Calu3 (cell line): ENCODE data around the gene DAB2. TPM values are rescaled to one million over a fixed set of nuclear protein-coding genes. Genes with fewer than 3 reads are reported as not detected.

ENCODE experiments used
- BruUV-seq: library from RNA; stranded (reverse); fragments of 400-500 nt; replicated peaks from 2 replicates; lab custom pipeline; 2021; lab: Mats Ljungman, UMichigan
- CTCF ChIA-PET: fragments of 300-600 bp; sonication (Branson Sonifier 250); formaldehyde crosslinking; loops from one replicate; lab custom pipeline; 2022; ENCODE audit warnings: antibody characterized with exemption; lab: Charles Lee
- DNase-seq: peaks from one replicate; pipeline ENCODE4 v3.0.0; 2022
- H3K27ac Mint-ChIP-seq: one replicate; pipeline ENCODE4 v1.8.0; 2022; ENCODE audit warnings: mixed read lengths; ENCODE audit not compliant: unreplicated experiment
- H3K27me3 Mint-ChIP-seq: one replicate; pipeline ENCODE4 v1.8.0; 2022; ENCODE audit warnings: mixed read lengths; ENCODE audit not compliant: unreplicated experiment
- H3K36me3 Mint-ChIP-seq: one replicate; pipeline ENCODE4 v1.8.0; 2022; ENCODE audit warnings: mild to moderate bottlenecking, moderate library complexity, mixed read lengths; ENCODE audit not compliant: insufficient read depth, unreplicated experiment
- H3K4me1 Mint-ChIP-seq: one replicate; pipeline ENCODE4 v1.8.0; 2022; ENCODE audit warnings: mild to moderate bottlenecking, low read depth, mixed read lengths; ENCODE audit not compliant: unreplicated experiment
- H3K4me3 Mint-ChIP-seq: one replicate; pipeline ENCODE4 v1.8.0; 2022; ENCODE audit warnings: mild to moderate bottlenecking, low read depth, moderate library complexity, mixed read lengths; ENCODE audit not compliant: unreplicated experiment
- H3K9me3 Mint-ChIP-seq: one replicate; pipeline ENCODE4 v1.8.0; 2022; ENCODE audit warnings: low read depth, mixed read lengths; ENCODE audit not compliant: unreplicated experiment
- intact Hi-C: fragments of 100-400 bp; cut with micrococcal nuclease; formaldehyde crosslinking; loops from one replicate; pipeline ENCODE4 v1.10.0; 2022; ENCODE audit not compliant: unreplicated experiment
- total RNA-seq: library from RNA; stranded (reverse); gene quantifications from 2 replicates; pipeline ENCODE4 v1.2.3, GENCODE V29; 2022
- TF ChIP-seq, protein P1 (sequence below): fragments of 200-600 bp; IDR thresholded peaks from one replicate; pipeline ENCODE4 v1.8.0; 2022; ENCODE audit warnings: antibody characterized with exemption; ENCODE audit not compliant: unreplicated experiment

Gene DAB2
- total RNA-seq, 1 experiment from 2014 or later = 12.4 TPM

DNA sequence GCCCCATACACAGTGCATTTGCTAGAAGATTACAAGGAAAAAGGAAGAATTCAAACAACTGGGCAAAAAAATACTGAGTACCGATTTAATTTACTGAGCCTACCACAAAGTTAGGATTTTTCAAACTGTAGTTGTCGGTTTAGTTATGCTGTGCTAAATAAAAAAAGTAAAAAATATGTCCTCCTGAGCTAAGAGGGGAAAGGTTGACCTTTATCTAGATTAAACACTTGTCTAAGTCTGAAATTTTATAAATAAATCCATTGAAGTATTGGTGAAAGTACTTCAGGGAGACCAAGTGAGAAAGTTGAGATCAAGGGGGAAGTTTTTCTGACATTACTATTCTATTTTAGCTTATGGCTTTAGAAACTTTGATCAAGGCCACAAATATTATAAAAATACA, 19.1 kb upstream of the DAB2 start:
- BruUV-seq = no TSS peak

DNA sequence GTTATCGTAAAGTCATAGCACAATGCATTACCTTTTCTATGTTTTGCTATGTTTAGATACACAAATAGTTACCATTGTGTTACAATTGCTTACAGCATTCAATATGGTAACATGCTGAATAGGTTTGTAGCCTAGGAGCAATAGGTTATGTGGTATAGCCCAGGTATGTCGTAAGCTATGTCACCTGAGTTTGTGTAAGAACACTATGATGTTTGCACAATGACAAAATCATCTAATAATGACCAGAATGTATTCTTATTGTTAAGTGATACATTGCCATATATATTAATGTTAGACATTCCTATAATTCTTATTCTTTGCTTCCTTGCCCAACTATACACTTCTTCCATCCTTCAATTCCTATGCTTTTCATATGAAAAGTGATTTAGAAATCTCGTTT, 18.2 kb upstream of the DAB2 start:
- CTCF ChIA-PET = no interaction called here
- Mint-ChIP-seq H3K4me3 (no peak overlapping the region), H3K27me3 (no peaks in the 10 kb centered on the region), H3K27ac (no peak overlapping the region), H3K4me1 (peaks cover 71% of the 10 kb centered on the region), H3K36me3 (no peaks in the 10 kb centered on the region), H3K9me3 (no peaks in the 10 kb centered on the region)
- intact Hi-C loops = no loop called here
- TF ChIP-seq, protein P1, sequence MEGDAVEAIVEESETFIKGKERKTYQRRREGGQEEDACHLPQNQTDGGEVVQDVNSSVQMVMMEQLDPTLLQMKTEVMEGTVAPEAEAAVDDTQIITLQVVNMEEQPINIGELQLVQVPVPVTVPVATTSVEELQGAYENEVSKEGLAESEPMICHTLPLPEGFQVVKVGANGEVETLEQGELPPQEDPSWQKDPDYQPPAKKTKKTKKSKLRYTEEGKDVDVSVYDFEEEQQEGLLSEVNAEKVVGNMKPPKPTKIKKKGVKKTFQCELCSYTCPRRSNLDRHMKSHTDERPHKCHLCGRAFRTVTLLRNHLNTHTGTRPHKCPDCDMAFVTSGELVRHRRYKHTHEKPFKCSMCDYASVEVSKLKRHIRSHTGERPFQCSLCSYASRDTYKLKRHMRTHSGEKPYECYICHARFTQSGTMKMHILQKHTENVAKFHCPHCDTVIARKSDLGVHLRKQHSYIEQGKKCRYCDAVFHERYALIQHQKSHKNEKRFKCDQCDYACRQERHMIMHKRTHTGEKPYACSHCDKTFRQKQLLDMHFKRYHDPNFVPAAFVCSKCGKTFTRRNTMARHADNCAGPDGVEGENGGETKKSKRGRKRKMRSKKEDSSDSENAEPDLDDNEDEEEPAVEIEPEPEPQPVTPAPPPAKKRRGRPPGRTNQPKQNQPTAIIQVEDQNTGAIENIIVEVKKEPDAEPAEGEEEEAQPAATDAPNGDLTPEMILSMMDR = no peak
- no TSS peak for BruUV-seq
- no peak for DNase-seq

More for the DNA sequence above, 19.1 kb upstream of the DAB2 start:
- CTCF ChIA-PET = no interaction called here
- Mint-ChIP-seq H3K27me3 (no peaks in the 10 kb centered on the region), H3K36me3 (no peaks in the 10 kb centered on the region), H3K4me1 (peaks cover 71% of the 10 kb centered on the region), H3K27ac (no peak overlapping the region), H3K4me3 (no peak overlapping the region), H3K9me3 (no peaks in the 10 kb centered on the region)
- no peak for DNase-seq
- TF ChIP-seq, protein P1 = no peak
- intact Hi-C loops = no loop called here

DNA sequence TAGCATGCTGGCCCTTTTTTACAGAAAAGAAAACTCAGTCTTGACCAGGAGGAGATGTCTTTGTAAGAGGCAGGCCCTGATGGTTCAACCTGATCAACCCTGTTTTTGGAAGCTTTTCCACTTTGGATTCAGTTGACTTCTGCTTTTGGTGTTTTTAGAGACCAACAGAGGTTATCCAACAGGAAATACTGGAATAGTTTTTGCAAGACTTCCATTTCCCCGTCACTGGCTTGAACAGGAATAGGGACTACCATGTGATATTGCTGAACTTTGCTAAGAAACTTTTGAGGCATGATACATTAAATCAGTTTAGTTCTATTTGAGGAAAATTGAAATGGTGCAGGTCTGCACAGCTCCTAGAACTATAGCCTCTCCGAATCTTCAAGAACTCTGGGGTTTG, 17.1 kb upstream of the DAB2 start:
- CTCF ChIA-PET = no interaction called here
- no peak for DNase-seq
- Mint-ChIP-seq H3K27me3 (no peaks in the 10 kb centered on the region), H3K4me3 (no peak overlapping the region), H3K4me1 (peaks cover 66% of the 10 kb centered on the region), H3K36me3 (no peaks in the 10 kb centered on the region), H3K27ac (no peak overlapping the region), H3K9me3 (no peaks in the 10 kb centered on the region)
- TF ChIP-seq, protein P1 = no peak
- no TSS peak for BruUV-seq
- intact Hi-C loops = no loop called here

DNA sequence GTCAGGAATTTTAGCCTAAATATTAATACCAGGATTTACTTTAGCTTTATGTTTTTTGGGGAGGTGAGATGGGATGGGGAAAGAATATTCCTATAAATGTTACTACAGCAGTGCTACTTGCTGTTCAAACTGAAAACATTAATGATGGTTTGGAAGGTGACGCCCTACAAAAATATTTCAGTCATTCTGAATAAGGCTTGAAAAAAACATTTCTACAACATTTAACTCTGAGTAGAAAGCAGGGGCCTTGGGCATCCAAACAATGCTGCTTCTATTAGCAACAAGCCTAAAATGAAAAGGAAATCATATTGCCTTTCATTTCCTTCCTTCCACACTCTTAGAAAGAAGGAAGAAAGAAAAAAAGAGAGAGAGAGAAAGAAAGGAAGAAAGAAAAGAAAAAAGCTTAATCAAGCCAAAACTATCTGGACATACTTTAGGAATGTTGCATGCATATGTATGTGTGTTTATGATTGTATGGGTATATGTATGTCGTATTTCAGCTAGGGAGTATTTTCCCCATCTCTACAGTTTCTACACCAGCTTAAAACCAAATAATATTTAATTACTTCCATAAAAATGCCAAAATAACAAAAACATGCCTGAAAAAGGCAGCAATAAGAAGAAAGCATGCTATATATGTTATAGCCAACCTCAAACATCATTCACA, 16.3 kb upstream of the DAB2 start:
- Mint-ChIP-seq H3K36me3 (no peaks in the 10 kb centered on the region), H3K9me3 (no peaks in the 10 kb centered on the region), H3K4me3 (no peak overlapping the region), H3K27ac (peak overlapping the region; percentile 6), H3K4me1 (peaks cover 59% of the 10 kb centered on the region), H3K27me3 (no peaks in the 10 kb centered on the region)
- TF ChIP-seq, protein P1 = no peak
- no TSS peak for BruUV-seq
- CTCF ChIA-PET = no interaction called here
- intact Hi-C loops = no loop called here
- no peak for DNase-seq
